B cell (primary cell): ENCODE results near the gene PLSCR3. TPM values are rescaled to one million over a fixed set of nuclear protein-coding genes. Genes with fewer than 3 reads are reported as not detected.

Experiments
- ATAC-seq: fragments of 200-7000 bp; cut with Tn5 transposase; one replicate; pipeline ENCODE4 v1.10.0; 2021; ENCODE audit warnings: low read depth, mild to moderate bottlenecking, moderate number of reproducible peaks, moderate library complexity
- CTCF ChIA-PET: fragments of 350-600 bp; sonication (Branson Sonifier 250); formaldehyde crosslinking; loops from one replicate; lab custom pipeline; 2021; ENCODE audit warnings: antibody characterized with exemption, inconsistent platforms; lab: Charles Lee
- POLR2A ChIA-PET: fragments of 350-600 bp; sonication (Branson Sonifier 250); formaldehyde crosslinking; loops from one replicate; lab custom pipeline; 2021; ENCODE audit warnings: antibody characterized with exemption; lab: Charles Lee
- DNase-seq: peaks from one replicate; pipeline ENCODE4 v3.0.0; 2013
- H2AFZ ChIP-seq: 2 replicates; pipeline ENCODE4 v1.6.1; 2012; ENCODE audit warnings: mild to moderate bottlenecking, low read depth, low read length; ENCODE audit not compliant: insufficient read depth, poor library complexity, severe bottlenecking
- H3K27ac ChIP-seq, 2 donors: 1 replicate in 1 of 2; 2 replicates in 1 of 2; pipeline ENCODE4 v1.5.1; 2012 to 2013; ENCODE audit warnings: low read length in 2 of 2, mild to moderate bottlenecking in 2 of 2, moderate library complexity in 1 of 2
- H3K27me3 ChIP-seq, 4 experiments: fragments of 200-600 bp in 1 of 4; sonication (generic) in 1 of 4; replicated peaks in 1 of 4; 1 replicate in 2 of 4; 2 replicates in 2 of 4; pipeline versions ENCODE4 v1.6.1 to v1.7.0; 2013 to 2016; ENCODE audit warnings: low read length in 3 of 4, mild to moderate bottlenecking in 2 of 4, mixed read lengths in 1 of 4, moderate library complexity in 1 of 4; ENCODE audit not compliant: insufficient read depth in 4 of 4, control insufficient read depth in 3 of 4; ENCODE audit errors: control extremely low read depth in 1 of 4
- H3K36me3 ChIP-seq, 2 experiments: replicated peaks in 1 of 2; 1 replicate in 1 of 2; 2 replicates in 1 of 2; pipeline versions ENCODE4 v1.6.1 to v1.7.1; 2013; ENCODE audit warnings: low read length in 1 of 2; ENCODE audit not compliant: insufficient read depth in 2 of 2, control insufficient read depth in 1 of 2; ENCODE audit errors: control extremely low read depth in 1 of 2, extremely low read depth in 1 of 2
- H3K4me1 ChIP-seq, 2 donors: fragments of 200-600 bp in 1 of 2; sonication (generic) in 1 of 2; 1 replicate in 1 of 2; 2 replicates in 1 of 2; pipeline versions ENCODE4 v1.5.1 to v1.6.1; 2013 to 2017; ENCODE audit warnings: low read length in 2 of 2; ENCODE audit not compliant: control insufficient read depth in 2 of 2, insufficient read depth in 2 of 2
- H3K4me2 ChIP-seq: replicated peaks from 2 replicates; pipeline ENCODE3; 2012; ENCODE audit warnings: mild to moderate bottlenecking, low read depth, low read length; ENCODE audit not compliant: poor library complexity, severe bottlenecking
- H3K4me3 ChIP-seq, 5 experiments: fragments of 200-600 bp in 1 of 5; sonication (generic) in 1 of 5; 1 replicate in 3 of 5; 2 replicates in 2 of 5; pipeline versions ENCODE4 v1.5.1 to v1.7.0; 2011 to 2016; ENCODE audit warnings: low read length in 4 of 5, mild to moderate bottlenecking in 4 of 5, low read depth in 2 of 5, control low read depth in 1 of 5, moderate library complexity in 1 of 5; ENCODE audit not compliant: insufficient read depth in 1 of 5; ENCODE audit errors: control extremely low read depth in 1 of 5, extremely low read depth in 1 of 5
- H3K79me2 ChIP-seq: fragments of 200-600 bp; sonication (generic); one replicate; pipeline ENCODE4 v1.6.0; 2016; ENCODE audit warnings: low read length; ENCODE audit not compliant: control insufficient read depth, insufficient read depth
- H3K9ac ChIP-seq: fragments of 200-600 bp; sonication (generic); 2 replicates; pipeline ENCODE4 v1.6.1; 2017; ENCODE audit warnings: mild to moderate bottlenecking, low read length, moderate library complexity
- H3K9me3 ChIP-seq, 3 donors: one replicate each; pipeline versions ENCODE4 v1.6.1 to v1.7.1; 2013; ENCODE audit warnings: low read length in 2 of 3; ENCODE audit not compliant: control insufficient read depth in 2 of 3, insufficient read depth in 1 of 3; ENCODE audit errors: control extremely low read depth in 1 of 3
- H4K20me1 ChIP-seq: 2 replicates; pipeline ENCODE4 v1.6.0; 2012; ENCODE audit warnings: mild to moderate bottlenecking, low read length; ENCODE audit not compliant: insufficient read depth, control insufficient read depth, poor library complexity, severe bottlenecking
- H3K27ac Mint-ChIP-seq: one replicate; pipeline ENCODE4 v1.8.0; 2021; ENCODE audit warnings: mixed read lengths
- H3K27me3 Mint-ChIP-seq: one replicate; pipeline ENCODE4 v1.8.0; 2021; ENCODE audit warnings: mixed read lengths
- H3K4me1 Mint-ChIP-seq: one replicate; pipeline ENCODE4 v1.8.0; 2021; ENCODE audit warnings: mixed read lengths
- H3K4me3 Mint-ChIP-seq: one replicate; pipeline ENCODE4 v1.8.0; 2021; ENCODE audit warnings: mixed read lengths
- H3K9me3 Mint-ChIP-seq: one replicate; pipeline ENCODE4 v1.8.0; 2022; ENCODE audit warnings: mixed read lengths; ENCODE audit not compliant: insufficient read depth
- EZH2 ChIP-seq: IDR thresholded peaks from 2 replicates; pipeline ENCODE4 v1.6.1; 2012; ENCODE audit warnings: borderline replicate concordance, low read depth, mild to moderate bottlenecking, moderate library complexity, low read length; ENCODE audit not compliant: insufficient read depth, poor library complexity, severe bottlenecking
- WGBS: methylation state at CpG from one replicate; pipeline ENCODE4 v1.1.5; 2013; ENCODE audit warnings: missing lambda C conversion rate; ENCODE audit not compliant: insufficient coverage; 5-methylcytosine and 5-hydroxymethylcytosine counted together
- intact Hi-C: fragments of 100-400 bp; cut with micrococcal nuclease; formaldehyde crosslinking; loops from one replicate; pipeline ENCODE4 v1.10.0; 2022
- polyA plus RNA-seq: library from polyadenylated mRNA; depleted of rRNA; stranded (reverse); fragments of >200 nt; gene quantifications from 2 replicates; pipeline ENCODE4 v1.2.3, GENCODE V29; 2012
- total RNA-seq, 2 donors: library from RNA; stranded (reverse); fragments of 120-200 nt in 1 of 2; gene quantifications; 1 replicate in 1 of 2; 2 replicates in 1 of 2; pipeline versions ENCODE4 v1.2.3 to v1.2.4, GENCODE V29; 2013 to 2022
- TF ChIP-seq, protein P1 (sequence below): fragments of 200-600 bp; IDR thresholded peaks from one replicate; pipeline ENCODE4 v1.8.0; 2022; ENCODE audit warnings: antibody characterized with exemption, mild to moderate bottlenecking

Gene PLSCR3
- total and polyA plus RNA-seq, 2 donors (not counting 1 experiment from before 2014, with no cell fraction given), result 31.6 to 122 TPM

DNA sequence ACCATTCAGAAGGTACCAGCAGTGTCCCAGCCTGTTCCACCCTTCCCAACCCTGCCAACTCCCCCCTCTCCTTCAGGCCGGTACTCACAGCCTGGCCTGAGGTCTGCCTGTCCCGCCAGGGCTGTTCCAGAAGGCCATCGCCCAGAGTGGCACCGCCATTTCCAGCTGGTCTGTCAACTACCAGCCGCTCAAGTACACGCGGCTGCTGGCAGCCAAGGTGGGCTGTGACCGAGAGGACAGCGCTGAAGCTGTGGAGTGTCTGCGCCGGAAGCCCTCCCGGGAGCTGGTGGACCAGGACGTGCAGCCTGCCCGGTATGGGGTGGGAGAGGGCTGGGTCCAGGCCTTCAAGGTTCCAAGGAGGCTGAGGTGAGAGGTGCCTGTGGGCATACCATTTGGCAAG lies 20.5 kb upstream of the PLSCR3 start:
- Mint-ChIP-seq H3K4me3 (no peak overlapping the region), H3K9me3 (no peaks in the 10 kb centered on the region), H3K27ac (no peak overlapping the region), H3K27me3 (peaks cover 17% of the 10 kb centered on the region), H3K4me1 (no peaks in the 10 kb centered on the region)
- POLR2A ChIA-PET, result no interaction called here
- Histone ChIP-seq H3K79me2 (no peaks in the 10 kb centered on the region), H3K27me3 (peaks cover 0 to 2% (median 0%) of the 10 kb centered on the region in 4 experiments), H3K4me1 (no peaks in the 10 kb centered on the region), H4K20me1 (no peaks in the 10 kb centered on the region), H3K9ac (no peak overlapping the region), H2AFZ (no peak overlapping the region), H3K4me2 (no peak overlapping the region), H3K4me3 (no peak overlapping the region), H3K9me3 (no peaks in the 10 kb centered on the region), H3K27ac (no peak overlapping the region), H3K36me3 (no peaks in the 10 kb centered on the region)
- TF ChIP-seq, protein P1, sequence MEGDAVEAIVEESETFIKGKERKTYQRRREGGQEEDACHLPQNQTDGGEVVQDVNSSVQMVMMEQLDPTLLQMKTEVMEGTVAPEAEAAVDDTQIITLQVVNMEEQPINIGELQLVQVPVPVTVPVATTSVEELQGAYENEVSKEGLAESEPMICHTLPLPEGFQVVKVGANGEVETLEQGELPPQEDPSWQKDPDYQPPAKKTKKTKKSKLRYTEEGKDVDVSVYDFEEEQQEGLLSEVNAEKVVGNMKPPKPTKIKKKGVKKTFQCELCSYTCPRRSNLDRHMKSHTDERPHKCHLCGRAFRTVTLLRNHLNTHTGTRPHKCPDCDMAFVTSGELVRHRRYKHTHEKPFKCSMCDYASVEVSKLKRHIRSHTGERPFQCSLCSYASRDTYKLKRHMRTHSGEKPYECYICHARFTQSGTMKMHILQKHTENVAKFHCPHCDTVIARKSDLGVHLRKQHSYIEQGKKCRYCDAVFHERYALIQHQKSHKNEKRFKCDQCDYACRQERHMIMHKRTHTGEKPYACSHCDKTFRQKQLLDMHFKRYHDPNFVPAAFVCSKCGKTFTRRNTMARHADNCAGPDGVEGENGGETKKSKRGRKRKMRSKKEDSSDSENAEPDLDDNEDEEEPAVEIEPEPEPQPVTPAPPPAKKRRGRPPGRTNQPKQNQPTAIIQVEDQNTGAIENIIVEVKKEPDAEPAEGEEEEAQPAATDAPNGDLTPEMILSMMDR, result no peak
- no peak for TF ChIP-seq EZH2
- intact Hi-C loops, result no loop called here
- no peak for DNase-seq
- no peak for ATAC-seq
- CTCF ChIA-PET, result no interaction called here
- WGBS, result 90% methylated on average over 14 of the region's 14 CpGs

DNA sequence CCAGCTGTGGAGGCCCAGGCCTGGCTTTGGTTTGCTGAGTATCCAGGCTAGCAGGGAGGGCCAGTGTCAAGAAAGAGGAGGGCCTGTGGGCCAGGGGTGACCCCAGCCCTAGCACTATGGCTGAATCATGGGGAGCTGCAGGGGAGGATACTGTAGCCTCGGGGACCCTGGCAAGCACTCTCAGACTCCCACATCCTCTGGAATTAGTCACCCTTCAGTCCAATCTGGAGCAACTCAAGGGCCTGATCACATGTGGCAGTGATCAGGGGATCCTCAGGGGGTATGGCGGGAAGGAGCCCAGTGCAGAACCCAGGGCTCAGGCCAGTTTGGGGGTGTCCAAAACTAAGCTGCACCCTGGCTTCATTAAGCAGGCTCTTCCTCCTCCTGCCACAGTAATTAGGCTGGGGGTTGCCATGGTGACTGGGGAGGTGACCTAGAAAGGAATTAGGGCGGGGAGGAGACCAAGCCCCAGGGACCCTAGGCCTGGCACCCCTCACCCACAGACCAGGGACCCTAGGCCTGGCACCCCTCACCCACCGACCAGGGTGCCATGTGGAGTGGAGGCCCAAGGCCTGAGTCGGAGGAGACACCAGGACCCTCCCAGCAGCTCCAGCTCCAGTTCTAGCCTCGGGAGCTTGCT lies 19.1 kb upstream of the PLSCR3 start:
- WGBS, result 80% methylated on average over 4 of the region's 6 CpGs
- Histone ChIP-seq H3K79me2 (no peaks in the 10 kb centered on the region), H3K9ac (no peak overlapping the region), H3K27me3 (peaks cover 0 to 13% (median 0%) of the 10 kb centered on the region in 4 experiments), H2AFZ (no peak overlapping the region), H3K4me1 (peaks cover 0 to 4% of the 10 kb centered on the region in 2 donors), H3K9me3 (no peaks in the 10 kb centered on the region), H3K4me2 (no peak overlapping the region), H3K27ac (no peak overlapping the region), H3K4me3 (no peak overlapping the region), H4K20me1 (no peaks in the 10 kb centered on the region), H3K36me3 (no peaks in the 10 kb centered on the region)
- TF ChIP-seq EZH2, result no peak
- TF ChIP-seq, protein P1, result no peak
- ATAC-seq (no peak), DNase-seq (no peak)
- Mint-ChIP-seq H3K4me1 (peaks cover 2% of the 10 kb centered on the region), H3K4me3 (no peak overlapping the region), H3K27me3 (peaks cover 22% of the 10 kb centered on the region), H3K9me3 (no peaks in the 10 kb centered on the region), H3K27ac (no peak overlapping the region)
- ChIA-PET POLR2A (interaction anchor here (0.7 kb wide), 2 partner anchors 10 kb away, joined by 3 read pairs; no protein-coding TSS in a partner anchor), CTCF (no interaction called here)
- intact Hi-C loops, result no loop called here
